ENCODE measurements around the gene DYNLT2.

DNA sequence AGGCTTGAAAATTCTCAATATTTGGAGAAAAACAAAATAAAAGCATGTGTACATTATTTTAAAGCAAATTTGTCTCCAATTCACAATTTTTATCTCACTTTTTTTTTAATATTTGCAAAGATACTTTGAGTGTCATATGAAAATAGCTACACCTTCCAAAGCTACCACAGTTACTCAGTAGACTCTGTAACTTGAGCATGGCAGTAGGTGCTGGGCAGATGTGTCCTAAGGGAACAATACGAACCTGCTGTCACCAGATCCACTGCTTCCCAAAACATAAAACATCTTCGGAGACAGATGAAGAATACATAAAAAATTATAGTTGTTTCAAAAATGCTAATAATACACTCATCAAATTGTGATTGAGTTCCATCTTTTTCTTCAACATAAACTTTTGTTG, 60.1 kb downstream of the DYNLT2 start:
- TF ChIP-seq CTCF (IDR thresholded peaks at IDR 0.05; ENCODE audit: low read depth, low read length, poor library complexity, severe bottlenecking) (no peak), EZH2phosphoT487 (IDR thresholded peaks at IDR 0.05; ENCODE audit: borderline replicate concordance, low read length) (no peak)

Measured in DOHH2 (cell line).